Measurements from ENCODE around the gene KLF11. TPM values are rescaled to one million over a fixed set of nuclear protein-coding genes. Genes with fewer than 3 reads are reported as not detected.

KLF11 gene
- total RNA-seq, 1 experiment from 2014 or later, result 6.9 TPM

DNA sequence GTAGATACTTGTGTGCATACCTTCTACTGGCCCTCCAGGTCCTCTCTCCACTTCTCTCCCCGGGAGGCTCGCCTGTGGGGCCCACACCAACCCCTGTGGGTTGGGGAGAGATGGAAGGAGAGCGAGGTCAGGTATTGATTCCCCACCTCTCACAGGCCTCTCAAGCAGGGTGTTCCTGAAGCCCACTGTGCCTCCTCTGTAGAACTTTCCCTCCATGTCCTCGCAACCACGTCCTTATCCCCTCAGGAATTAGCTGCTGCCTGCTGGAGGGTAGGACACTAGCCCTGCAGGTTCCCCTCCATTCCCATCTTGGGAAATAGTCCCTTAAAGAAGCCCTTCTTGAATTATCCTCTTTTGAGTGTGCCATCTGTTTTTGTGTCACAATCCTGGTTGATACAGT lies 38.9 kb upstream of the KLF11 start:
- CTCF ChIA-PET, result no interaction called here
- BruUV-seq (replicated peaks), result no TSS peak
- H3K27ac Mint-ChIP-seq (ENCODE audit: unreplicated experiment), result no peak overlapping the region

DNA sequence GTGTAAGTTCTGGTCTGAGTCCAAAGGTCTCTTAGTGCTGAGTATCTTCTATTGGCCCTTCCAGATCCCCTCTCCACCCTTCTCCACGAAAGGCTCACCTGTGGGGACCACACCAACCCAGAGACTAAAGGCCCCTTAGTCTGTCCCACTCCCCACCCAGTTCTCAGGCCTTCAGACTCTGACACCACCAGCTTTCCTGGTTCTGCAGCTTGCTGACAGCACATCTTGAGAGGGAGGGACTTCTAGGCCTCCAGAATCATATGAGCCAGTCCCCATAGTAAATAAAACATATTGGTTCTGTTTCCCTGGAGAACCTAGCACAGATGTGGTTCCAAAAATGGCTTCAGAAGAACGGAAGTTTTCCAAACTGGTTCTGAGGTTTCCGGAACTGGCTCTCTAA lies 38.5 kb upstream of the KLF11 start:
- no TSS peak for BruUV-seq (replicated peaks)
- CTCF ChIA-PET, result no interaction called here
- Mint-ChIP-seq H3K4me3 (ENCODE audit: low read depth, unreplicated experiment) (no peak overlapping the region), H3K27me3 (ENCODE audit: unreplicated experiment) (no peaks in the 10 kb centered on the region), H3K9me3 (ENCODE audit: low read depth, unreplicated experiment) (no peaks in the 10 kb centered on the region), H3K4me1 (ENCODE audit: low read depth, unreplicated experiment) (no peaks in the 10 kb centered on the region), H3K27ac (ENCODE audit: unreplicated experiment) (no peak overlapping the region), H3K36me3 (ENCODE audit: insufficient read depth, unreplicated experiment) (no peaks in the 10 kb centered on the region)
- TF ChIP-seq, protein P1, sequence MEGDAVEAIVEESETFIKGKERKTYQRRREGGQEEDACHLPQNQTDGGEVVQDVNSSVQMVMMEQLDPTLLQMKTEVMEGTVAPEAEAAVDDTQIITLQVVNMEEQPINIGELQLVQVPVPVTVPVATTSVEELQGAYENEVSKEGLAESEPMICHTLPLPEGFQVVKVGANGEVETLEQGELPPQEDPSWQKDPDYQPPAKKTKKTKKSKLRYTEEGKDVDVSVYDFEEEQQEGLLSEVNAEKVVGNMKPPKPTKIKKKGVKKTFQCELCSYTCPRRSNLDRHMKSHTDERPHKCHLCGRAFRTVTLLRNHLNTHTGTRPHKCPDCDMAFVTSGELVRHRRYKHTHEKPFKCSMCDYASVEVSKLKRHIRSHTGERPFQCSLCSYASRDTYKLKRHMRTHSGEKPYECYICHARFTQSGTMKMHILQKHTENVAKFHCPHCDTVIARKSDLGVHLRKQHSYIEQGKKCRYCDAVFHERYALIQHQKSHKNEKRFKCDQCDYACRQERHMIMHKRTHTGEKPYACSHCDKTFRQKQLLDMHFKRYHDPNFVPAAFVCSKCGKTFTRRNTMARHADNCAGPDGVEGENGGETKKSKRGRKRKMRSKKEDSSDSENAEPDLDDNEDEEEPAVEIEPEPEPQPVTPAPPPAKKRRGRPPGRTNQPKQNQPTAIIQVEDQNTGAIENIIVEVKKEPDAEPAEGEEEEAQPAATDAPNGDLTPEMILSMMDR (IDR thresholded peaks at IDR 0.05; ENCODE audit: unreplicated experiment), result no peak
- no peak for DNase-seq
- intact Hi-C loops (cut with micrococcal nuclease; ENCODE audit: unreplicated experiment), result no loop called here

More for the DNA sequence above, 38.9 kb upstream of the KLF11 start:
- Mint-ChIP-seq H3K4me1 (ENCODE audit: low read depth, unreplicated experiment) (no peaks in the 10 kb centered on the region), H3K27me3 (ENCODE audit: unreplicated experiment) (no peaks in the 10 kb centered on the region), H3K9me3 (ENCODE audit: low read depth, unreplicated experiment) (no peaks in the 10 kb centered on the region), H3K4me3 (ENCODE audit: low read depth, unreplicated experiment) (no peak overlapping the region), H3K36me3 (ENCODE audit: insufficient read depth, unreplicated experiment) (no peaks in the 10 kb centered on the region)
- no peak for DNase-seq
- TF ChIP-seq, protein P1 (IDR thresholded peaks at IDR 0.05; ENCODE audit: unreplicated experiment), result no peak
- intact Hi-C loops (cut with micrococcal nuclease; ENCODE audit: unreplicated experiment), result no loop called here

DNA sequence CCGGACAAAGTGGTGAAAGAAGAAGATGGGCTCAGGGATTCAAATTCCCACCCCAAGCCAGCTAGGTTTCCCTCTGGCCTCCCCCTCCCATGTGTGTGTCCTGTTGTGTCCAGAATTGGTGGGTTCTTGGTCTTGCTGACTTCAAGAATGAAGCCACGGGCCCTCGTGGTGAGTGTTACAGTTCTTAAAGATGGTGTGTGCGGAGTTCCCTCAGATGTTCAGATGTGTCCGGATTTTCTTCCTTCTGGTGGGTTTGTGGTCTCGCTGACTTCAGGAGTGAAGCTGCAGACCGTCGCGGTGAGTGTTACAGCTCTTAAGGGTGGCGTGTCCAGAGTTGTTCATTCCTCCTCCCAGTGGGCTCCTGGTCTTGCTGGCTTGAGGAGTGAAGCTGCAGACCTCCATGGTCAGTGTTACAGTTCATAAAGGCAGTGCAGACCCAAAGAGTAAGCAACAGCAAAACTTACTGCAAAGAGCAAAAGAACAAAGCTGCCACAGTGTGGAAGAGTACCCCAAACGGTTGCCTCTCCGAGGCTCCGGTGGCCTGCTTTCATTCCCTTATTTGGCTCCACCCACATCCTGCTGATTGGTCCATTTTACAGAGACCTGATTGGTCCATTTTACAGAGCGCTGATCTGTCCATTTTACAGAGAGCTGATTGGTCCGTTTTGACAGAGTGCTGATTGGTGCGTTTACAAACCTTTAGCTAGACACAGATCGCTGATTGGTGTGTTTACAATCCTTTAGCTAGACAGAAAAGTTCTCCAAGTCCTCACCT lies 37.7 kb upstream of the KLF11 start:
- Mint-ChIP-seq H3K9me3 (ENCODE audit: low read depth, unreplicated experiment) (no peaks in the 10 kb centered on the region), H3K4me3 (ENCODE audit: low read depth, unreplicated experiment) (no peak overlapping the region), H3K36me3 (ENCODE audit: insufficient read depth, unreplicated experiment) (no peaks in the 10 kb centered on the region), H3K4me1 (ENCODE audit: low read depth, unreplicated experiment) (no peaks in the 10 kb centered on the region), H3K27me3 (ENCODE audit: unreplicated experiment) (no peaks in the 10 kb centered on the region), H3K27ac (ENCODE audit: unreplicated experiment) (no peak overlapping the region)
- CTCF ChIA-PET, result no interaction called here
- TF ChIP-seq, protein P1 (IDR thresholded peaks at IDR 0.05; ENCODE audit: unreplicated experiment), result no peak
- intact Hi-C loops (cut with micrococcal nuclease; ENCODE audit: unreplicated experiment), result no loop called here
- no TSS peak for BruUV-seq (replicated peaks)
- DNase-seq, result no peak

DNA sequence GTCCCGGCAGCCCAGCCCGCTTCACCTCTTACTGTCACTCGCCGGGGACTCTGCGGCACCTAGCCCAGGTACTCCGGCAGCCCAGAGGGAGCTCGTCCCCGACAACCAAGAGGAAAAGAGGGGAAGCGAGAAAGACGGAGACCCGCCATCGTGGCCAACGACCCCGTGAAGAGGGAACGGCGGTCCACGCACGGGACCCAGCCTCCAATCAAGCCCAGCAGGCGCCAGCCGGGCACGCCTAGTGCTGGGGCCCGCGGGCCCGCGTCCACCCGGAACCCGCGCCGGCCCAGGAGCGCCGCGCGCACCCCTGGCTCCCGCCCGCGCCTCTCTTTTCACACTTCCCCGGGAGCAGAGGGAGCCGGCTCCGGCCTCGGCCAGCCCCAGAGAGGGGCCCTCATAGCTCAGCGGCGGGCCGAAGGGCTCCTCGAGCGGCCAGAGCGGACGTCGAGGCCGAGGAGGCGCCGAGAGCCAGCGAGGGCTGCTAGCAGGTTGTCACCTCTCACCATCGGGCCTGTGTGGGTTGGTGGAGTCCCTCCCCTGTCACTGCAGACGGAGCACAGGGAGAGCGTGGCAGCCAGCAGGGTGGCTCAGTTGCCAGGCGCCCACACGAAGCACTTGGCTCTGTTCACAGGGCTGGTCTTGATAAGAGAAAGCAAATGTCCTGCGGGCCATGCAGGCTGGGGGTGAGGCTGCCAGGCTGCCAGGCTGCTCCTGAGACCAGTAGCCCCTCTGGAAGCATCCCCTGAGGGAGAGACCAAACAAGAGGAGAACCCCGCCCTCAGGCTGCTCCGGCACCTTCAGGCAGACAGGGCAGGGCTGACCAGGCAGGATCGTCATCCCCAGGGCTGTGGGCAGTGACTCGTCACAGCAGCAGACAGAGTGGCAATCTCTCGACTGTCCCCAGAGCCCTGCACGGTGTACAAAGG lies 36.9 kb upstream of the KLF11 start:
- Mint-ChIP-seq H3K9me3 (ENCODE audit: low read depth, unreplicated experiment) (no peaks in the 10 kb centered on the region), H3K4me1 (ENCODE audit: low read depth, unreplicated experiment) (no peaks in the 10 kb centered on the region), H3K36me3 (ENCODE audit: insufficient read depth, unreplicated experiment) (no peaks in the 10 kb centered on the region), H3K27ac (ENCODE audit: unreplicated experiment) (no peak overlapping the region), H3K27me3 (ENCODE audit: unreplicated experiment) (no peaks in the 10 kb centered on the region), H3K4me3 (ENCODE audit: low read depth, unreplicated experiment) (no peak overlapping the region)
- TF ChIP-seq, protein P1 (IDR thresholded peaks at IDR 0.05; ENCODE audit: unreplicated experiment), result no peak
- no peak for DNase-seq
- BruUV-seq (replicated peaks), result no TSS peak
- intact Hi-C loops (cut with micrococcal nuclease; ENCODE audit: unreplicated experiment), result no loop called here
- CTCF ChIA-PET, result interaction anchor here (0.6 kb wide), 1 partner anchor 9 kb away, joined by 4 read pairs; no protein-coding TSS in a partner anchor

Measured in Calu3 (cell line).